NCI-H446 treated with DMSO at 0.1 percent for 48 hours (cell line): Measurements from ENCODE around the gene F2RL1.
"Not testable (repeated sequence)": the region's sequence is repeated elsewhere in the genome, so short reads cannot be mapped to it uniquely, and the experiment has no call there.

ENCODE experiments used
- DNase-seq: peaks from one replicate; lab custom pipeline; 2025; lab: John Stamatoyannopoulos, UW

Gene F2RL1, protein sequence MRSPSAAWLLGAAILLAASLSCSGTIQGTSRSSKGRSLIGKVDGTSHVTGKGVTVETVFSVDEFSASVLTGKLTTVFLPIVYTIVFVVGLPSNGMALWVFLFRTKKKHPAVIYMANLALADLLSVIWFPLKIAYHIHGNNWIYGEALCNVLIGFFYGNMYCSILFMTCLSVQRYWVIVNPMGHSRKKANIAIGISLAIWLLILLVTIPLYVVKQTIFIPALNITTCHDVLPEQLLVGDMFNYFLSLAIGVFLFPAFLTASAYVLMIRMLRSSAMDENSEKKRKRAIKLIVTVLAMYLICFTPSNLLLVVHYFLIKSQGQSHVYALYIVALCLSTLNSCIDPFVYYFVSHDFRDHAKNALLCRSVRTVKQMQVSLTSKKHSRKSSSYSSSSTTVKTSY

DNA sequence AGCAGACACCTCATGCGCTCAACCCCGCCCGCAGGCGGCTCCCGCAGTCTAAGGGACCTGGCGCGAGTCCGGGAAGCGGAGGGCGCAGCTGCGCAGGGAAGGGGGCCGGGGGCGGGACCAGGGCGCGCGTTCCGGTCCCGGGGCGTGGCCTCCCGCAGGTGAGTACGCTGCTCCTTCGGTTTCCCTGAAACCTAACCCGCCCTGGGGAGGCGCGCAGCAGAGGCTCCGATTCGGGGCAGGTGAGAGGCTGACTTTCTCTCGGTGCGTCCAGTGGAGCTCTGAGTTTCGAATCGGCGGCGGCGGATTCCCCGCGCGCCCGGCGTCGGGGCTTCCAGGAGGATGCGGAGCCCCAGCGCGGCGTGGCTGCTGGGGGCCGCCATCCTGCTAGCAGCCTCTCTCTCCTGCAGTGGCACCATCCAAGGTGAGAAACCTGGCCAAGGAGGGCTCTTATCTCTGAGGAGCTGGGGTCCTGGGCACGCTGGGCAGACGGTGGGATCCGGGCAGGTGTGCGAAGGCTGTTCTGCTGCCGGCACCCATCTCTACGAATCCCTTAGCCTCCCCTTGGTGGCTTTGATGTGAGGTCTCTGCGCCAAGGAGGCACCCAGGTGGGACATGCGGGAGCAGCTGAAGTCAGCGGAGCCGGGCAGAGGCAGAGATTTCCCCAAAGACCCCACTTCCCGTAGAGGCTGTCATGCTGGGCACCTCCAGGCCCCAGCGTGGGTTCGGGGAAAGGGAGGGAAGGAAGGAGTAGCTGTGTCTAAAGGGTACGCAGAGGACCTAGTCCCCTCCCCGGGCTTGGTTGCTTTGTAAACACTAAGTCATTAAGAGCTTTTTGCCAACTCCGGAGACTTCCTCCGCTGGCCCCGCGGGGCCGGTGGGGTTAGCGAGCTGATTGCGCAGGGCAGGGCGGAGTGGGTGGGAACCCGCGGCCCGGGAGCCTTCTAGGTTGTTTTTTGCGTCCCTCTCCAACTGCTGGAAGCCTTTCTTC, at the start of gene F2RL1:
F2RL1 (plus strand) TSS at position 187 of the 988 bp plus-strand sequence; CDS start at position 340, 153 bp downstream.
- DNase-seq, result no peak

DNA sequence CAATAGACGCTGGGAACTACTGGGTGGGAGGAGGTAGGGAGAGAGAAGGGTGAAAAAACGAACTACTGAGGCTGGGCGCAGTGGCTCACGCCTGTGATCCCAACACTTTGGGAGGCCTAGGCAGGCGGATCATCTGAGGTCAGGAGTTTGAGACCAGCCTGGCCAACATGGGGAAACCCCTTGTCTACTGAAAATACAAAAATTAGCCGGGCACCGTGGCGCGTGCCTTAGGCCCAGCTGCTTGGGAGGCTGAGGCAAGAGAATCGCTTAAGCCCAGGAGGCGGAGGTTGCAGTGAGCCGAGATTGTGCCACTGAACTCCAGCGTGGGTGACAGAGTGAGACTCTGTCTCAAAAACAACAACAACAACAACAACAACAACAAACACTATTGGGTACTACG, 47.8 kb upstream of the F2RL1 start:
- not testable (repeated sequence) for DNase-seq

DNA sequence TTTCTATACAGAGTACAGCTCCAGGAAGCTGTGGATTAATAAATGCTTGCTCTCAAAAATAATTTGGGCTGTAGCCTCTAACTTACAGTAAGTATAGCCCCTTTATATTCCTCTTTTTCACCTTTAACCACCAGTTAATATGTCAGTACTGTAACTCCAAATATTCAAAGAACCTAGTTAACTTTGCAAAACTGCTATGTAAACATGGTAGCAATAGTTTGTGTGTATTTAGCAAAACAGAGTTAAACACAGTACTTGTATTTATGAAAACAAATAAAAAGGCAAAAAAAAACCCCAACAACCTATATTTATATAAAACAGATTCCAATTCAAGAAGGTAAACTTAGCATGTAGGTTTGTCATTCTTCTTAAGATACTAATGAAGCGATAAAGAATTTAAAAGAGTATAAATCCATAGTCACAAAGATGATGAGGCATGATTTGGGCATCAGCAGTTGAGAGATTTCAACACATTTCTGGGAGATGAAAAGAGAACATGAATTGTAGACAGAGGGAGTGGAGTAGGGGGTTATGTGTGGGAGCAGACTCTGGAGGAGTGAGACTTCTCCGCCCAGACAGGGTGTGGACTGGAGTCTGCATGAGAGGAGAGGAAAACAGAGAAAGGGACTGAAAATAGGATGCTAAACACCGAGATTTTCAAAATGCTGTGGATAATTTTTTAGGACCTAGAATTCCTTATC, 47.0 kb upstream of the F2RL1 start:
- no peak for DNase-seq

GRCh38 chr5:76775921-76776320, 42.9 kb upstream of the F2RL1 start:
- DNase-seq, result no peak

- no peak for DNase-seq
These were observed 42.4 kb upstream of the F2RL1 start for GRCh38 chr5:76776391-76776790.

- not testable (repeated sequence) for DNase-seq
These were observed 38.2 kb upstream of the F2RL1 start for GRCh38 chr5:76780616-76781015.

GRCh38 chr5:76781775-76782174, 37.1 kb upstream of the F2RL1 start:
- no peak for DNase-seq

GRCh38 chr5:76782444-76782843, 36.4 kb upstream of the F2RL1 start:
- no peak for DNase-seq

GRCh38 chr5:76787237-76787636, 31.6 kb upstream of the F2RL1 start:
- no peak for DNase-seq

DNA sequence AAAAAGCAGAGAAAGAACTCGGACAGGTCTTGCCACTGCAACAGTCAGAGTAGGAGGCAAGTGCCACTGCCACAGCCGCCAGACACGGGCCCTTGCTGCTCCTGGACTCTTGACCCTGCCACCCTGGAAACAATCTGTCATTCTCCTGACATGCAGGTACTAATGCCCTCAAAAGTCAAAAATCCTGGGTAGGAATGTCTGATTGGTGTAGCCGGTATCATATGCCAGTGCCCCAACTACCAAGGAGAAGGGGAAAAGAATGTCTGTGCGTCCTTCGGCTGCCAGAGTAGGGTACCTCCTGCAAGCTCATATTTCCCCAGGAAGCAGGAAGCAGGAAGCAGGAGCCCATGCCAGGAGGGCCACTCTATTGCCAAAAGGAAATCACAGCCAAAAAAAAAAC, 30.5 kb upstream of the F2RL1 start:
- DNase-seq, result no peak

GRCh38 chr5:76789275-76789674, 29.6 kb upstream of the F2RL1 start:
- DNase-seq, result not testable (repeated sequence)

DNA sequence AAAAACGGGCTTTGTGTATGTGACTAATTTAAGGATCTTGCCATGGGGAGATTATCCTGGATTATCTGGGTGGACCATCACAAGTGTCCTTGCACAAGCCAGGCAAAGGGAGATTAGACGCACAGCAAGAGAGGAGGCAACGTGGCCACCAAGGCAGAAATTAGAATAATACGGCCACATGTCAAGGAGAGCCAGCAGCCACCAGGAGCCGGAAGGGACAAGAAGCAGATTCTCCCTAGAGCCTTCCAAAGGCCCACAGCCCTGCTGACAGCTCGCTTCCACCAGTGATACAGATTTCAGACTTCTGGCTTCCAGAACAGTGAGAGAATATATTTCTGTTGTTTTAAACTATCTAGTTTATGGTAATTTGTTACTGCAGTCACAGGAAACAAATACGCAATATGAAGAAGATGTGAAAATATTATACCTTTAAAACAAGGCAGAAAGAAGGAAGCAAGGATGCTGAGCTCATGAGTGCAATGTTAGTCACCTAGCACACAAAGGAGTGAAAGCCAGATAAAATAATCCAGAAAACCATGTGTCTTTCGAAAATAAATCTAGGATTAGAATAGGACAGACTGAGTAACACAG, 28.7 kb upstream of the F2RL1 start:
- no peak for DNase-seq

DNA sequence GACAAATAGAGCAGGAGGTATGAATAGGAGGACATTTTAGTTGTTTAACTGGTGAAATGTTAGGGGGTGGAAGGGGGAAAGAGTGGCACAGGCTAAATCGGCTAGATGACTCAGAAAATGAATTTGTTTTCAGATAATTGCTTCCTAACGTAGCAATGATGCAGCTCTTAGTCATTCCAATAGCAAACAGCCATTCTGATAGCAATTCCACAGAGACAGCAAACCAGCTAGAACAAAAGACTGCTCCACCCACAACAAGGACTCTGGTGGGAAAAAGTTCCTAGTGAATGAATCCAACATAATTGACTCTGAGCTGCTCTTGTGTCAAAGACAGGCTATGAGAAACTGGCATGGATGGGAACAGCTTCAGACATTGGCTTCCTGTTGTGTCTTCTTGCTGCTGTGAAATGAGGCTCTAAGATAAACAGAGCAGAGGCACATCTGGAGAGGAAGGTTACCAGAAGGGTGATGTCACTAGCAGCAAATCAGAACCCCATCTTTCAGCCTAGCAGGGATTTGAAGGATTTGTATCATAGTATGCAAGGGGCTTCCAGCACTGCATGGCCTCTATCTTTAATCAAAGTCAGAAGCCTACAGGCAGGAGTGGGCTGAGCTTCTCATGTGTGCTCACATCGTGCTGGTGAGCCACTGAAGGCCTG, 28.1 kb upstream of the F2RL1 start:
- DNase-seq, result no peak

DNA sequence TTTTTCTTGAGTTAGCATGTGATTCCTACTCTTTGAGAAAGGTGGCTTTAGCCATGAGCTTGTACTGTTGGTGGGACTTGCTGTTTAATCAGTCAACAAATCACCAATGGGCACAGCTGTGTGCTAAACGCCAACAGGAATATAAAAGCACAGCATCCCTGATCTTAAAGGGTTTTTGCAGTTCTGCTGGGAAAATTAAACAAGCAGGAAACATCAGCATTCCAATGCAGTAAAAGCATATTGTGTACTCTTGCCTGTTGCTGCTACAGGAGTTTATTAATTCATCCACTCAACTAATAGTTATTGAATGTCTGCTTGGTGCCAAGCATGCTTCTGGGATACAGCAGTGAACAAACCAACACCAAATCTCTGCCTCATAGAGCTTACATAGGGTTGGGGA, 27.4 kb upstream of the F2RL1 start:
- DNase-seq, result no peak

GRCh38 chr5:76794871-76795270, 24.0 kb upstream of the F2RL1 start:
- no peak for DNase-seq

GRCh38 chr5:76799588-76799987, 19.2 kb upstream of the F2RL1 start:
- no peak for DNase-seq

DNA sequence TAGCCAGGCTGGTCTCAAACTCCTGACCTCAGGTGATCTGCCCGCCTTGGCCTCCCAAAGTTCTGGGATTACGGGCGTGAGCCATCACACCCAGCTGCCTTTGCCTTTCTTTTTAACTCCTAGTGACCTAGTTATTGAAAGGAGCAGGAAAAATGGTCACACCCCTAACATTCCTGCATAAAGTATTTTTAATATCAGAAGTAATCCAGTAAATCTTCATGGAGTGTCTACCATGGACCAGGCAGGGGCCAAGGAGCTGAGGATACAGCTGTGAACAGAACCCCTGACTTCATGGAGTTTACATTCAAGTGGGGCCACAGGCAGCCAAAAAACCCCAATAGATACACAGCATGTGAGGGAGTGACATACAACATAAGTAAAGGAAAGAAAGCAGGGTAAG, 18.3 kb upstream of the F2RL1 start:
- no peak for DNase-seq

GRCh38 chr5:76801159-76801802, 17.5 kb upstream of the F2RL1 start:
- no peak for DNase-seq

GRCh38 chr5:76801803-76802195, 17.0 kb upstream of the F2RL1 start:
- no peak for DNase-seq

GRCh38 chr5:76804266-76804665, 14.6 kb upstream of the F2RL1 start:
- no peak for DNase-seq
